UCSD-AML1 (cell line): Measurements from ENCODE around the gene SEC23A.

Experiments used
- DNase-seq: peaks from one replicate; lab custom pipeline; 2025; ENCODE audit not compliant: unreplicated experiment; lab: John Stamatoyannopoulos, UW

SEC23A gene

GRCh38 chr14:38993981-38994380 lies 109.1 kb downstream of the SEC23A start:
- no peak for DNase-seq

DNA sequence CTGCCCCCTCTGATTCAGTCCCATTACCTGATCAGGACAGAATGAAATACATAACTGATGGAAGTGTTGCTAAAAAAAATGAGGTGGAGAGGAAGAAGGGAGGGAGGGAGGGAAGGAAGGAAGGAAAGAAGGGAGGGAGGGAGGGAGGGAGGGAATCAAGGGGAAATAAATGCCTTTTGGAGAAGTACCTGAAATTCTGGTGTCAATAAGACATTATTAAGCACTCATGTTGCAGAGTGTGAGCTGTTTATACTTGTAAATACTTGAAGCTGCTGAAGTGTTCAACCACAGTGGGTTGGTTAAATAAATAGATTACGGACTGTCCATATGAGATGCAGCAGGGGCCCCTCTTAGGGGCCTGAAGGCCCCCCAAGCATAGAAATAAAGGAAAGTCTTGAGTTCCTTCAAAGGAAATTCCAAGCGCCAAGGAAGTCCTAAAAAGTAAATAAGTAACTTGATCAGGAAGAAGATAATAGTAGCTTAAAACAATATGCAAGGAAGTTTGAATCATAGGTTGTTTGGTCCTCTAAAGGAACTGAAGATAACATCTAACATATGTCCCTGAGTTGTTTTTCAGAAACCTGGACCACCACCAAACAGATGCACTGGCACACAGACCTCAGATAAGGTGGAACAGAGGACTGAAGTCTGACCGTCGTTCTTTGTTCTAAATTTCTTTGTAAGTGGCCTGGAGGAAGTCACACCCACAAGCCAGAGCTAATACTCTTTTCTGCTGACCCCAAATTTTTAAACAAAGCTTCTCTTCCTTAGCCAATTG lies 110.8 kb downstream of the SEC23A start:
- no peak for DNase-seq

- no peak for DNase-seq
Measured at GRCh38 chr14:38991299-38991698, 111.7 kb downstream of the SEC23A start.

GRCh38 chr14:38989922-38990546 lies 113.0 kb downstream of the SEC23A start:
- DNase-seq, result no peak

GRCh38 chr14:38987781-38988180 lies 115.3 kb downstream of the SEC23A start:
- no peak for DNase-seq

DNA sequence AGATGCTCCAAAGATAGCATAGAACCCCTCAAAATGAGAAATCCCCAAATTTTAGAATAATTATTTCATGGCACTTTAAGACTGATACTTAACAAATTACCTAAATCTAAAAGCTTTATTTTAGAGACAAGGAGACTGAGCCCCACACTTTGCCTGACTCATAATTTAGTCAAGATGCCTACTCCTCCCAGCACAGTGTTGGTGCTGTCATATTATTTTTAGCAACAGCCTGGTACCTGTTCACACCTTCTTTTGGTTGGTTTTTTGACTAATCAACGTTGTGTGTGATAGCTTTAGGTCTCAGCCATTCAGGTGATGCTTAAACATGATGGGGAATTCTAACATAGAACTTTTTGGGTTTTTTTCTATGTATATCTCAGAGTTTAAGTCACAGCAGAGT lies 120.2 kb downstream of the SEC23A start:
- no peak for DNase-seq

DNA sequence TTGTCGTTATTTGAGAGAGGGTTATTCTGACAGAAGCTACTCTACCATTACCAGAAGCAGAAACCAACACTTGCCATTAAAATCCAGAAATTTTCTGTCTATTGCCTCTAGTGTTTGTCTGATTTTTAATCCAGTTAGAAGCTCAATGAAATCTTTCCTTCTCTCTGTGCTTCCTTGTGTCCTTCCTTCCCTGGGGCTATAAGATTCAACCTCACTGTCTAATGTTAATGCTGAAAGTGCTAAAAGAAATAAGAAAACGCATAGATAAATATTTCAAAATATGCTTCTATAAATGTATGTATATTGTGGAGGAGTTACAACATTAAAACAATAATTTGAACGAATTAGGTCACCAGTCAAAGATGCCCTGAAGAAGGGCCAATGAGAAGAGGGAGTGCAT lies 120.8 kb downstream of the SEC23A start:
- DNase-seq, result no peak
